ENCODE data around the gene SOHLH1.
A peak's percentile ranks its signal among the peaks of the same experiment; 100 is the strongest.

Gene SOHLH1

GRCh38 chr9:135739271-135740220 lies 40.3 kb upstream of the SOHLH1 start:
- Histone ChIP-seq H3K36me3 (no peaks in the 10 kb centered on the region), H3K27ac (no peak overlapping the region), H3K9me3 (ENCODE audit: severe bottlenecking) (no peaks in the 10 kb centered on the region), H3K4me3 (ENCODE audit: low read depth, low read length) (no peak overlapping the region), H3K27me3 (ENCODE audit: insufficient read depth, low read depth, severe bottlenecking) (no peaks in the 10 kb centered on the region)
- no peak for DNase-seq
- TF ChIP-seq CTCF (IDR thresholded peaks at IDR 0.05; ENCODE audit: low read depth, low read length): no peak

GRCh38 chr9:135737840-135738521 lies 38.7 kb upstream of the SOHLH1 start:
- H3K4me3 ChIP-seq (ENCODE audit: low read depth, low read length): no peak overlapping the region
- H3K27ac ChIP-seq: no peak overlapping the region
- no peaks in the 10 kb centered on the region for H3K27me3 ChIP-seq (ENCODE audit: insufficient read depth, low read depth, severe bottlenecking)
- no peak for TF ChIP-seq CTCF (IDR thresholded peaks at IDR 0.05; ENCODE audit: low read depth, low read length)
- DNase-seq: no peak
- no peaks in the 10 kb centered on the region for H3K36me3 ChIP-seq
- no peaks in the 10 kb centered on the region for H3K9me3 ChIP-seq (ENCODE audit: severe bottlenecking)

- no peak overlapping the region for H3K27ac ChIP-seq
- TF ChIP-seq CTCF (IDR thresholded peaks at IDR 0.05; ENCODE audit: low read depth, low read length): no peak
- DNase-seq: no peak
- no peaks in the 10 kb centered on the region for H3K36me3 ChIP-seq
- H3K4me3 ChIP-seq (ENCODE audit: low read depth, low read length): peak overlapping the region; percentile 9; the same call in 1 of the 2 replicates
- H3K27me3 ChIP-seq (ENCODE audit: insufficient read depth, low read depth, severe bottlenecking): no peaks in the 10 kb centered on the region
- H3K9me3 ChIP-seq (ENCODE audit: severe bottlenecking): no peaks in the 10 kb centered on the region
Measured at GRCh38 chr9:135736979-135737839, 37.9 kb upstream of the SOHLH1 start.

- peaks cover 3% of the 10 kb centered on the region for H3K9me3 ChIP-seq (ENCODE audit: severe bottlenecking)
- no peak for TF ChIP-seq CTCF (IDR thresholded peaks at IDR 0.05; ENCODE audit: low read depth, low read length)
- no peaks in the 10 kb centered on the region for H3K27me3 ChIP-seq (ENCODE audit: insufficient read depth, low read depth, severe bottlenecking)
- no peaks in the 10 kb centered on the region for H3K36me3 ChIP-seq
- peak; percentile 35 for DNase-seq
- no peak overlapping the region for H3K27ac ChIP-seq
- H3K4me3 ChIP-seq (ENCODE audit: low read depth, low read length): peak overlapping the region; percentile 37
Measured at GRCh38 chr9:135736272-135736978, 37.1 kb upstream of the SOHLH1 start.

GRCh38 chr9:135734616-135735144 lies 35.4 kb upstream of the SOHLH1 start:
- H3K4me3 ChIP-seq (ENCODE audit: low read depth, low read length): no peak overlapping the region
- H3K27ac ChIP-seq: no peak overlapping the region
- H3K36me3 ChIP-seq: no peaks in the 10 kb centered on the region
- TF ChIP-seq CTCF (IDR thresholded peaks at IDR 0.05; ENCODE audit: low read depth, low read length): no peak
- no peak for DNase-seq
- H3K9me3 ChIP-seq (ENCODE audit: severe bottlenecking): peaks cover 4% of the 10 kb centered on the region
- H3K27me3 ChIP-seq (ENCODE audit: insufficient read depth, low read depth, severe bottlenecking): no peaks in the 10 kb centered on the region
